ENCODE data around the gene PEX10. TPM values are rescaled to one million over a fixed set of nuclear protein-coding genes. Genes with fewer than 3 reads are reported as not detected.

The PEX10 gene
- total RNA-seq (2021; fragmentation: NEBNext Ultra II Directional; extraction: Animal tissue kit (Norgen Biotek cat#: 25700)) (24.3 and 24.7 TPM in 2 replicates), polyA plus RNA-seq (2011; rRNA removed) (26.9 and 37.3 TPM in 2 replicates), polyA minus RNA-seq (2011; rRNA and poly(A)+ RNA removed) (10.7 and 13.6 TPM in 2 replicates)
- polyA plus RNA-seq (2011; cell fraction: cytosol; rRNA removed), result 29.9 TPM
- polyA plus RNA-seq (2011; cell fraction: nucleus; rRNA removed), result 42.6 TPM
- polyA plus RNA-seq (2012, experiment 1 of 2), result 16.5 to 25.6 TPM (median 24.1 TPM) in 4 replicates
- 26.0 TPM for polyA plus RNA-seq (2012, experiment 2 of 2)
- 13.3 TPM for polyA plus RNA-seq (2013, experiment 1 of 2)
- 13.7 TPM for polyA plus RNA-seq (2013, experiment 2 of 2)
- 19.8 TPM for polyA minus RNA-seq (2011; cell fraction: cytosol; rRNA and poly(A)+ RNA removed)
- 22.3 TPM for polyA minus RNA-seq (2011; cell fraction: nucleus; rRNA and poly(A)+ RNA removed)
- long read RNA-seq, experiment 1, transcript PEX10-202 (6 exons, 1,997 nt), result major isoform, 13 of 30 reads
- long read RNA-seq, experiment 1, partial matches to known transcripts, result 5 of 30 reads
- long read RNA-seq, experiment 1, other reads (novel, unspliced or antisense), result 12 of 30 reads
- long read RNA-seq, experiment 2, partial matches to known transcripts, result 0 of 3 reads
- long read RNA-seq, experiment 2, other reads (novel, unspliced or antisense), result 3 of 3 reads

DNA sequence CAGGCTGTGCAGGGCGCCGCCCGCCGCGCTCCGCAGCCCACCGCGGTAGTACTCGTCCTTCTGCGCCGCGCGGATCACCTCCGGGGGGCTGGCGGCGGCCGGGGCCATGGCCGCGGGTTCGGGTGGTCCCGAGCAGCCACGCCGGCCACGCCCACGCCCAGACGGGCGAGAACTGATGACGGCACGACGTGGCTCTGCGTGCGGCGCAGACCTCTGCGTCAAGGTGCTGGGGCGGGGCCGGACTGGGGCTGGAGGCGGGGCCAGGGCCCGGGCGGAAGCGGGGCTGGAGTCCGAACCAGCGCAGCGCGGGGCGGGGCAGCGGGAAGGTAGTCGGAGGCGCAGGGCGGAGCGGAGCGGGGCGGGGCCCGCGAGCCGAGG lies at the start of gene PEX10:
TSS of gene PEX10 (minus strand) at position 170 of the 378 bp plus-strand sequence. CDS start at position 108, 62 bp downstream.
- peak within 1 kb of the TSS; percentile 97 for H4K91ac ChIP-seq (replicated peaks; ENCODE audit: insufficient read length, low read length)
- H4K20me1 ChIP-seq (replicated peaks in 1 of 2; ENCODE audit: control insufficient read depth in 1 of 2, insufficient read depth in 2 of 2, low read length in 2 of 2), result peaks cover 0 to 8% of the 10 kb centered on the region in 2 experiments
- H2AFZ ChIP-seq (ENCODE audit: low read length), result no peak within 1 kb of the TSS; the same call in 1 of the 2 replicates
- H2BK15ac ChIP-seq (ENCODE audit: low read length), result peak within 1 kb of the TSS; percentile 81; the same call in 1 of the 2 replicates
- H3K27ac ChIP-seq (ENCODE audit: low read depth, low read length), result peak within 1 kb of the TSS; percentile 63; the same call in 1 of the 2 replicates
- peaks cover 15% of the 10 kb centered on the region for H3K23me2 ChIP-seq (ENCODE audit: low read depth, low read length)
- H3K18ac ChIP-seq (ENCODE audit: extremely low read depth, low read length), result peak within 1 kb of the TSS; percentile 97
- peak within 1 kb of the TSS; percentile 98 for H4K5ac ChIP-seq (ENCODE audit: insufficient read length, low read depth, low read length)
- FAIRE-seq (no peak), DNase-seq (ENCODE audit: low read depth in 1 of 2, low spot score in 2 of 2) (peak; percentile 81 to 99)
- no peak within 1 kb of the TSS for H3K14ac ChIP-seq (ENCODE audit: insufficient read length)
- H3K27me3 ChIP-seq (replicated peaks in 1 of 4; ENCODE audit: control insufficient read depth in 3 of 4, extremely low read depth in 1 of 4, insufficient read depth in 3 of 4, low read length in 3 of 4), result no peaks in the 10 kb centered on the region
- no peaks in the 10 kb centered on the region for H3K9me3 ChIP-seq (ENCODE audit: insufficient read depth in 2 of 2, low read depth in 1 of 2, low read length in 1 of 2)
- peak within 1 kb of the TSS; percentile 95 for H4K8ac ChIP-seq (ENCODE audit: extremely low read depth, insufficient read depth, low read length)
- WGBS, 2 experiments (ENCODE audit: extremely low coverage in 1 of 2, insufficient coverage in 1 of 2, insufficient read length in 1 of 2, insufficient replicate concordance in 2 of 2, low coverage in 1 of 2, low lambda C conversion rate in 2 of 2, missing lambda C conversion rate in 1 of 2), result 6% methylated on average over 21 of the region's 55 CpGs; no CpG with 5 or more reads in 1 of the 2 experiments
- H3K56ac ChIP-seq (replicated peaks; ENCODE audit: insufficient read length, low read depth, low read length), result no peak within 1 kb of the TSS
- peaks cover 2 to 10% (median 7%) of the 10 kb centered on the region in 4 experiments; a peak in 5 of 8 replicates for H3K36me3 ChIP-seq (ENCODE audit: control insufficient read depth in 2 of 4, insufficient read depth in 4 of 4, low read length in 3 of 4)
- H2BK20ac ChIP-seq (ENCODE audit: low read length), result no peak within 1 kb of the TSS
- CTCF ChIA-PET (ENCODE audit: partially characterized antibody), result interaction anchor here (0.9 to 1.8 kb wide), 4 partner anchors 10 to 135 kb away, joined by 3 to 7 read pairs (median 4); no protein-coding TSS in a partner anchor
- H2BK120ac ChIP-seq (replicated peaks; ENCODE audit: low read depth, low read length), result no peak within 1 kb of the TSS
- H3K23ac ChIP-seq (ENCODE audit: insufficient read length), result no peak within 1 kb of the TSS
- peak within 1 kb of the TSS; percentile 75; the same call in 1 of the 2 replicates for H2AK5ac ChIP-seq (ENCODE audit: low read depth, low read length)
- peak within 1 kb of the TSS; percentile 60 to 92 (median 88) for H3K4me3 ChIP-seq (ENCODE audit: extremely low read depth in 1 of 4, insufficient read depth in 2 of 4, low read depth in 3 of 4, low read length in 4 of 4)
- peak within 1 kb of the TSS; percentile 96 for H3K4ac ChIP-seq (replicated peaks; ENCODE audit: insufficient read length, low read depth, low read length)
- no peaks in the 10 kb centered on the region for H3K79me1 ChIP-seq (ENCODE audit: low read depth, low read length)
- H3K79me2 ChIP-seq (ENCODE audit: control insufficient read depth in 1 of 2, insufficient read depth in 2 of 2, low read length in 2 of 2), result peaks cover 0 to 6% of the 10 kb centered on the region in 2 experiments; a peak in 1 of 4 replicates
- H2BK12ac ChIP-seq (ENCODE audit: low read depth, low read length), result no peak within 1 kb of the TSS; the same call in 1 of the 2 replicates
- peak within 1 kb of the TSS; percentile 39 to 97 (median 85) for H3K9ac ChIP-seq (replicated peaks in 1 of 4; ENCODE audit: extremely low read depth in 1 of 4, low read depth in 3 of 4, low read length in 3 of 4)
- POLR2A ChIA-PET (ENCODE audit: partially characterized antibody), result interaction anchor here (0.8 to 3.6 kb wide), 6 partner anchors 10 to 111 kb away, joined by 3 to 13 read pairs (median 3); no protein-coding TSS in a partner anchor
- H3K4me1 ChIP-seq (replicated peaks in 1 of 4; ENCODE audit: control insufficient read depth in 3 of 4, insufficient read depth in 4 of 4, low read length in 3 of 4), result peaks cover 0 to 14% (median 11%) of the 10 kb centered on the region in 4 experiments; a peak in 5 of 7 replicates
- H2BK5ac ChIP-seq (ENCODE audit: low read depth, low read length), result peak within 1 kb of the TSS; percentile 78
- peak within 1 kb of the TSS; percentile 75 to 91 for H3K4me2 ChIP-seq (ENCODE audit: insufficient read depth in 1 of 2, low read depth in 2 of 2, low read length in 2 of 2)
- TF ChIP-seq EP300 (IDR thresholded peaks at IDR 0.05; ENCODE audit: borderline replicate concordance in 1 of 2, low read depth in 2 of 2, low read length in 2 of 2) (no peak), SP1 (IDR thresholded peaks at IDR 0.05; ENCODE audit: low read depth, low read length) (peak; percentile 73; the same call in 1 of the 2 replicates), RFX5 (IDR thresholded peaks at IDR 0.05; ENCODE audit: borderline replicate concordance, low read depth, low read length) (no peak), TAF1 (IDR thresholded peaks at IDR 0.05; ENCODE audit: low read depth, low read length) (peak; percentile 15; the same call in 1 of the 2 replicates), CTBP2 (IDR thresholded peaks at IDR 0.05; ENCODE audit: borderline replicate concordance, insufficient read depth, insufficient read length, low read length) (no peak), CREB1 (IDR thresholded peaks at IDR 0.05) (peak; percentile 100), SP2 (IDR thresholded peaks at IDR 0.05; ENCODE audit: low read length) (no peak), TCF12 (IDR thresholded peaks at IDR 0.05; ENCODE audit: low read depth, low read length) (no peak), CEBPB (IDR thresholded peaks at IDR 0.05; ENCODE audit: low read depth, low read length) (no peak), BACH1 (IDR thresholded peaks at IDR 0.05; ENCODE audit: low read length) (no peak), RBBP5 (IDR thresholded peaks at IDR 0.05; ENCODE audit: borderline replicate concordance, low read depth, low read length) (peak; percentile 92)

Measured in H1 (cell line).